Adrenal gland (tissue), 5 donors: ENCODE measurements around the gene IQGAP2.
A peak's percentile ranks its signal among the peaks of the same experiment; 100 is the strongest.

Experiments used
- POLR2A ChIP-seq, 2 donors: fragments of 450-650 bp; IDR thresholded peaks; one replicate each; pipeline ENCODE4 v1.6.1; 2017; ENCODE audit warnings: antibody characterized with exemption in 2 of 2, mild to moderate bottlenecking in 2 of 2, moderate library complexity in 1 of 2
- TF ChIP-seq, protein P1 (sequence below), 6 experiments: fragments of 450-650 bp in 4 of 6; fragments of 200-600 bp in 2 of 6; sonication (generic) in 1 of 6; IDR thresholded peaks; 1 replicate in 5 of 6; 2 replicates in 1 of 6; pipeline versions ENCODE4 v1.5.1 to v1.8.0; 2016 to 2021; ENCODE audit warnings: antibody characterized with exemption in 6 of 6, mild to moderate bottlenecking in 2 of 6, moderate library complexity in 1 of 6
- donor health status: DM: no; HTN: no; CAD: no.

DNA sequence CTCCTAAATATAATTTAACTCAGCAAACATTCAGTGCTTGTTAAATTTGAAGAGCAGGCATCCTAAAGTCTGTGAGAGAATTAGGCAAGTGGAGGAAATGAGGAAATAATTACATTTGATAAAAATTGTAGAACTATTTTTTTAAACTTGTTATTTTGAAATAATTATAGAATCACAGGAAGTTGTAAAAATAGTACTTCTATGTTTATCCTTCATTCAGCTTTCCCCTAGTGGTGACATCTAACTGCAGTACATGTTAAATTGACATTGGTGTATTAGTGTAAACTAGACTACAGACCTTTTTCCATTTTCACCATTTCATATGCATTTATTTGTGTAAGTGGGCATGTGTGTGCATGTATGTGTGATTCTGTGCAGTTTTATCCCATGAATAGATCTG is 168.5 kb downstream of the IQGAP2 start:
- TF ChIP-seq, protein P1, sequence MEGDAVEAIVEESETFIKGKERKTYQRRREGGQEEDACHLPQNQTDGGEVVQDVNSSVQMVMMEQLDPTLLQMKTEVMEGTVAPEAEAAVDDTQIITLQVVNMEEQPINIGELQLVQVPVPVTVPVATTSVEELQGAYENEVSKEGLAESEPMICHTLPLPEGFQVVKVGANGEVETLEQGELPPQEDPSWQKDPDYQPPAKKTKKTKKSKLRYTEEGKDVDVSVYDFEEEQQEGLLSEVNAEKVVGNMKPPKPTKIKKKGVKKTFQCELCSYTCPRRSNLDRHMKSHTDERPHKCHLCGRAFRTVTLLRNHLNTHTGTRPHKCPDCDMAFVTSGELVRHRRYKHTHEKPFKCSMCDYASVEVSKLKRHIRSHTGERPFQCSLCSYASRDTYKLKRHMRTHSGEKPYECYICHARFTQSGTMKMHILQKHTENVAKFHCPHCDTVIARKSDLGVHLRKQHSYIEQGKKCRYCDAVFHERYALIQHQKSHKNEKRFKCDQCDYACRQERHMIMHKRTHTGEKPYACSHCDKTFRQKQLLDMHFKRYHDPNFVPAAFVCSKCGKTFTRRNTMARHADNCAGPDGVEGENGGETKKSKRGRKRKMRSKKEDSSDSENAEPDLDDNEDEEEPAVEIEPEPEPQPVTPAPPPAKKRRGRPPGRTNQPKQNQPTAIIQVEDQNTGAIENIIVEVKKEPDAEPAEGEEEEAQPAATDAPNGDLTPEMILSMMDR (IDR thresholded peaks at IDR 0.05) = peak in 2 of 6 experiments; percentile 7 to 16
- TF ChIP-seq POLR2A (IDR thresholded peaks at IDR 0.05) = no peak
